ENCODE measurements around the gene MPRIP.

GRCh38 chr17:17127730-17128291, 85.6 kb downstream of the MPRIP start:
- TF ChIP-seq CTCF (IDR thresholded peaks at IDR 0.05) (no peak), POLR2A (IDR thresholded peaks at IDR 0.05) (no peak)

Measured in Peyer's patch (tissue), 4 donors.